IMR-90 (cell line): ENCODE data around the gene CDKL5. TPM values are rescaled to one million over a fixed set of nuclear protein-coding genes. Genes with fewer than 3 reads are reported as not detected.

ENCODE experiments used
- ATAC-seq: fragments of 200-7000 bp; cut with Tn5 transposase; 2 replicates; pipeline ENCODE4 v1.9.1; 2020; ENCODE audit warnings: low read depth, mild to moderate bottlenecking, moderate library complexity
- BruUV-seq: library from RNA; stranded (reverse); fragments of 400-500 nt; replicated peaks from 2 replicates; lab custom pipeline; 2021; lab: Mats Ljungman, UMichigan
- CTCF ChIA-PET: fragments of 300-600 bp; formaldehyde crosslinking; extraction: SDS; loops from one replicate; lab custom pipeline; 2021; ENCODE audit warnings: antibody characterized with exemption; lab: Yijun Ruan, JAX
- POLR2A ChIA-PET: fragments of 300-600 bp; sonication (Branson Sonifier 250); formaldehyde crosslinking; loops from one replicate; lab custom pipeline; 2022; ENCODE audit warnings: antibody characterized with exemption; ENCODE audit not compliant: unreplicated experiment; lab: Charles Lee
- DNase-seq: peaks from one replicate; pipeline ENCODE4 v3.0.0; 2013
- H2AFZ ChIP-seq: replicated peaks from 2 replicates; pipeline ENCODE3; 2013; ENCODE audit warnings: low read length, mild to moderate bottlenecking; ENCODE audit not compliant: poor library complexity
- H2AK5ac ChIP-seq: 2 replicates; pipeline ENCODE4 v1.6.1; 2013; ENCODE audit warnings: low read depth, low read length, inconsistent platforms
- H2AK9ac ChIP-seq: replicated peaks from 2 replicates; pipeline ENCODE3; 2013; ENCODE audit warnings: mild to moderate bottlenecking, low read depth, low read length, moderate library complexity; ENCODE audit not compliant: poor library complexity
- H2BK120ac ChIP-seq: 2 replicates; pipeline ENCODE4 v1.6.1; 2013; ENCODE audit warnings: low read depth, low read length, inconsistent platforms
- H2BK15ac ChIP-seq: 3 replicates; pipeline ENCODE4 v1.6.1; 2013; ENCODE audit warnings: low read depth, low read length, inconsistent platforms
- H2BK20ac ChIP-seq: 2 replicates; pipeline ENCODE4 v1.6.1; 2013; ENCODE audit warnings: low read depth, mild to moderate bottlenecking, inconsistent platforms, low read length, moderate library complexity
- H2BK5ac ChIP-seq: 2 replicates; pipeline ENCODE4 v1.6.1; 2013; ENCODE audit warnings: mild to moderate bottlenecking, low read depth, low read length, inconsistent platforms; ENCODE audit not compliant: poor library complexity, severe bottlenecking
- H3K14ac ChIP-seq: replicated peaks from 2 replicates; pipeline ENCODE4 v1.6.1; 2013; ENCODE audit warnings: low read depth, low read length, inconsistent platforms
- H3K18ac ChIP-seq: 2 replicates; pipeline ENCODE4 v1.6.1; 2013; ENCODE audit warnings: low read depth, low read length, control low read depth
- H3K23ac ChIP-seq: 2 replicates; pipeline ENCODE4 v1.6.1; 2013; ENCODE audit warnings: low read depth, low read length, inconsistent platforms
- H3K27ac ChIP-seq: 2 replicates; pipeline ENCODE4 v1.5.1; 2013; ENCODE audit warnings: mild to moderate bottlenecking, control low read depth, low read length; ENCODE audit not compliant: insufficient read depth
- H3K27me3 ChIP-seq: 2 replicates; pipeline ENCODE4 v1.6.1; 2013; ENCODE audit warnings: low read length; ENCODE audit not compliant: control insufficient read depth, insufficient read depth
- H3K36me3 ChIP-seq: 2 replicates; pipeline ENCODE4 v1.6.1; 2013; ENCODE audit warnings: low read length, mixed read lengths; ENCODE audit not compliant: control insufficient read depth, insufficient read depth
- H3K4ac ChIP-seq: 2 replicates; pipeline ENCODE4 v1.6.1; 2013; ENCODE audit warnings: low read depth, low read length, inconsistent platforms
- H3K4me1 ChIP-seq: 2 replicates; pipeline ENCODE4 v1.6.1; 2013; ENCODE audit warnings: low read length, mixed read lengths; ENCODE audit not compliant: control insufficient read depth, insufficient read depth
- H3K4me2 ChIP-seq: 2 replicates; pipeline ENCODE4 v1.6.1; 2013; ENCODE audit warnings: low read depth, mild to moderate bottlenecking, control low read depth, low read length, moderate library complexity
- H3K4me3 ChIP-seq: 2 replicates; pipeline ENCODE4 v1.5.1; 2013; ENCODE audit warnings: low read depth, mild to moderate bottlenecking, control low read depth, low read length, moderate library complexity; ENCODE audit not compliant: insufficient read depth
- H3K56ac ChIP-seq: 2 replicates; pipeline ENCODE4 v1.6.1; 2013; ENCODE audit warnings: low read length, inconsistent platforms; ENCODE audit not compliant: insufficient read depth; ENCODE audit errors: extremely low read depth
- H3K79me1 ChIP-seq, 2 experiments: 2 replicates each; pipeline ENCODE4 v1.6.1; 2013; ENCODE audit warnings: low read length in 2 of 2, inconsistent platforms in 1 of 2, low read depth in 1 of 2
- H3K9ac ChIP-seq: 2 replicates; pipeline ENCODE4 v1.6.1; 2013; ENCODE audit warnings: low read depth, low read length, control low read depth
- H3K9me1 ChIP-seq: 2 replicates; pipeline ENCODE4 v1.6.1; 2013; ENCODE audit warnings: low read length, inconsistent platforms; ENCODE audit not compliant: insufficient read depth
- H3K9me3 ChIP-seq: 2 replicates; pipeline ENCODE4 v1.6.1; 2013; ENCODE audit warnings: low read length; ENCODE audit not compliant: control insufficient read depth, insufficient read depth
- H4K20me1 ChIP-seq: 2 replicates; pipeline ENCODE4 v1.6.1; 2013; ENCODE audit warnings: low read length, inconsistent platforms; ENCODE audit not compliant: insufficient read depth
- H4K5ac ChIP-seq: 2 replicates; pipeline ENCODE4 v1.6.1; 2013; ENCODE audit warnings: mild to moderate bottlenecking, low read depth, low read length, control low read depth
- H4K8ac ChIP-seq, 2 experiments: 2 replicates each; pipeline ENCODE4 v1.6.1; 2013; ENCODE audit warnings: low read depth in 2 of 2, low read length in 2 of 2, control low read depth in 1 of 2, inconsistent platforms in 1 of 2
- H4K91ac ChIP-seq: 2 replicates; pipeline ENCODE4 v1.6.1; 2013; ENCODE audit warnings: low read depth, low read length, inconsistent platforms; ENCODE audit not compliant: insufficient read depth
- MAFK ChIP-seq: IDR thresholded peaks from 2 replicates; pipeline ENCODE4 v1.6.1; 2012; ENCODE audit warnings: low read depth, low read length, improper control_type of control experiment
- WGBS, 2 experiments: methylation state at CpG; one replicate each; pipeline versions ENCODE4 v1.1.5 to v1.1.7; 2013; ENCODE audit warnings: missing lambda C conversion rate in 2 of 2; ENCODE audit not compliant: insufficient read length in 1 of 2; ENCODE audit errors: extremely low coverage in 2 of 2; 5-methylcytosine and 5-hydroxymethylcytosine counted together
- dilution Hi-C: fragments of 300-500 bp; cut with HindIII; formaldehyde crosslinking; loops from one replicate; pipeline ENCODE4 v1.14.3; 2018; ENCODE audit warnings: low sequenced_read_pairs; ENCODE audit not compliant: unreplicated experiment
- in situ Hi-C: fragments of 300-500 bp; cut with MboI; formaldehyde crosslinking; loops from 3 replicates; pipeline ENCODE4 v1.14.3; 2019; ENCODE audit warnings: low sequenced_read_pairs, inconsistent platforms, mixed read lengths
- intact Hi-C: fragments of 100-400 bp; cut with micrococcal nuclease; formaldehyde crosslinking; loops from 2 replicates; pipeline ENCODE4 v1.10.0; 2022
- polyA plus RNA-seq, 3 experiments: library from polyadenylated mRNA; depleted of rRNA; stranded (reverse); fragments of >200 nt; gene quantifications; 2 replicates each; pipeline ENCODE4 v1.2.3, GENCODE V29; 2012; ENCODE audit warnings: low replicate concordance in 1 of 3
- total RNA-seq: library from RNA; depleted of rRNA; stranded (reverse); fragments of >200 nt; gene quantifications from 2 replicates; pipeline ENCODE4 v1.2.3, GENCODE V29; 2012
- TF ChIP-seq, protein P1 (sequence below): fragments of 150-350 bp; IDR thresholded peaks from 2 replicates; pipeline ENCODE4 v1.6.1; 2017; ENCODE audit warnings: mild to moderate bottlenecking, antibody characterized with exemption, low read length, low read depth

The CDKL5 gene
- total and polyA plus RNA-seq, 2 of the 4 experiments (the other 2 are of a cell fraction) = 3.5 to 9.7 TPM

DNA sequence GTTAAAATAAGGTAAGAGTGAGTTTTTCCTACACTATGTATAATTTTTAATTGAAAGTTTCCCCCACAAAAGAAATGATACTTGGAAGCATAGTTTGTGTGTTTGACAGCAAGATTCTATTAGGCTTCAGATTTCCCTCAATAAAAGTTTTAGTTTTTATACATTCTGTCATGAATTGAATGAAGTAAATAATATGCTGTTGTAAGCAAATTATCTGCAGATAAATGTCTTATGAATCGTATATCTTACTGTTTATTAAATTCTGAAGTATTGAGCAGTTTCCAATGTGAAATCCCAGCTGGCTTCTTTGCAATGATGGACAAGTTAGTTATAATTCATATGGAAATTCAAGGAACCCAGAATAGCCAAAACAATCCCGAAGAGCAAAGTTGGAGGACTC is 213.0 kb downstream of the CDKL5 start:
- Histone ChIP-seq H3K27me3 (no peaks in the 10 kb centered on the region), H2AK5ac (no peak overlapping the region), H3K14ac (no peak overlapping the region), H2BK5ac (no peak overlapping the region), H2BK120ac (no peak overlapping the region), H4K20me1 (no peaks in the 10 kb centered on the region), H3K27ac (no peak overlapping the region), H3K4me2 (no peak overlapping the region), H3K9ac (no peak overlapping the region), H3K9me1 (no peaks in the 10 kb centered on the region), H2BK15ac (no peak overlapping the region), H4K8ac (no peak overlapping the region), H2BK20ac (no peak overlapping the region), H4K91ac (no peak overlapping the region), H4K5ac (no peak overlapping the region), H3K18ac (no peak overlapping the region), H3K56ac (no peak overlapping the region), H3K4ac (no peak overlapping the region), H2AK9ac (no peak overlapping the region), H3K9me3 (no peaks in the 10 kb centered on the region; the same call in 1 of the 2 replicates), H3K4me3 (no peak overlapping the region), H3K4me1 (no peaks in the 10 kb centered on the region), H3K79me1 (no peaks in the 10 kb centered on the region), H2AFZ (no peak overlapping the region), H3K23ac (no peak overlapping the region), H3K36me3 (no peaks in the 10 kb centered on the region)
- ChIA-PET CTCF (no interaction called here), POLR2A (no interaction called here)
- BruUV-seq = no TSS peak
- dilution Hi-C loops = no loop called here
- TF ChIP-seq, protein P1, sequence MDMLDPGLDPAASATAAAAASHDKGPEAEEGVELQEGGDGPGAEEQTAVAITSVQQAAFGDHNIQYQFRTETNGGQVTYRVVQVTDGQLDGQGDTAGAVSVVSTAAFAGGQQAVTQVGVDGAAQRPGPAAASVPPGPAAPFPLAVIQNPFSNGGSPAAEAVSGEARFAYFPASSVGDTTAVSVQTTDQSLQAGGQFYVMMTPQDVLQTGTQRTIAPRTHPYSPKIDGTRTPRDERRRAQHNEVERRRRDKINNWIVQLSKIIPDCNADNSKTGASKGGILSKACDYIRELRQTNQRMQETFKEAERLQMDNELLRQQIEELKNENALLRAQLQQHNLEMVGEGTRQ = no peak
- peak; percentile 82 for TF ChIP-seq MAFK
- no peak for ATAC-seq
- intact Hi-C loops = no loop called here
- in situ Hi-C loops = no loop called here
- no CpG with 5 or more reads among the region's 2 CpGs for WGBS, 2 experiments
- DNase-seq = no peak
